Neural cell (in vitro differentiated cells): ENCODE results near the gene NXNL1. TPM values are rescaled to one million over a fixed set of nuclear protein-coding genes. Genes with fewer than 3 reads are reported as not detected.

Experiments used
- H2AFZ ChIP-seq: fragments of 200-600, 300-800 bp; sonication (generic), shearing (Covaris generic); 2 replicates; pipeline ENCODE4 v1.6.0; 2014; ENCODE audit warnings: low read depth, mild to moderate bottlenecking, antibody characterized with exemption, low read length, moderate library complexity
- H3F3A ChIP-seq: fragments of 200-600 bp; shearing (Covaris generic); 2 replicates; pipeline ENCODE4 v1.6.1; 2016; ENCODE audit warnings: mild to moderate bottlenecking, moderate library complexity, mixed read lengths, antibody characterized with exemption, low read length; ENCODE audit not compliant: insufficient read depth, poor library complexity, severe bottlenecking
- H3K27ac ChIP-seq: fragments of 200-600, 300-800 bp; sonication (generic), shearing (Covaris generic); 2 replicates; pipeline ENCODE4 v1.5.1; 2014; ENCODE audit warnings: mild to moderate bottlenecking, low read length, moderate library complexity
- H3K27me3 ChIP-seq: fragments of 300-800, 200-600 bp; sonication (generic), shearing (Covaris generic); 2 replicates; pipeline ENCODE4 v1.6.0; 2014; ENCODE audit warnings: mild to moderate bottlenecking, low read depth, low read length, moderate library complexity; ENCODE audit not compliant: insufficient read depth
- H3K36me3 ChIP-seq: fragments of 300-800, 200-600 bp; sonication (generic), shearing (Covaris generic); 2 replicates; pipeline ENCODE4 v1.5.1; 2014; ENCODE audit warnings: mild to moderate bottlenecking, antibody characterized with exemption, low read length, moderate library complexity; ENCODE audit not compliant: insufficient read depth
- H3K4me2 ChIP-seq: fragments of 300-800, 200-600 bp; sonication (generic), shearing (Covaris generic); 2 replicates; pipeline ENCODE4 v1.6.0; 2014; ENCODE audit warnings: mild to moderate bottlenecking, low read length
- H3K4me3 ChIP-seq: fragments of 300-800, 200-600 bp; sonication (generic), shearing (Covaris generic); 2 replicates; pipeline ENCODE4 v1.5.1; 2014; ENCODE audit warnings: mild to moderate bottlenecking, low read length, moderate library complexity
- H3K79me2 ChIP-seq: fragments of 200-600 bp; shearing (Covaris generic); replicated peaks from 2 replicates; pipeline ENCODE4 v1.6.0; 2014; ENCODE audit warnings: mild to moderate bottlenecking, low read length, moderate library complexity; ENCODE audit not compliant: insufficient read depth
- H3K9ac ChIP-seq: fragments of 300-800, 200-600 bp; sonication (generic), shearing (Covaris generic); 2 replicates; pipeline ENCODE4 v1.6.1; 2016; ENCODE audit warnings: mild to moderate bottlenecking, low read length, mixed read lengths
- H3K9me2 ChIP-seq: fragments of 200-600 bp; shearing (Covaris generic); 2 replicates; pipeline ENCODE4 v1.6.1; 2016; ENCODE audit warnings: mild to moderate bottlenecking, low read length, mixed read lengths; ENCODE audit not compliant: insufficient read depth
- H3K9me3 ChIP-seq: fragments of 200-600, 300-800 bp; sonication (generic), shearing (Covaris generic); 2 replicates; pipeline ENCODE4 v1.6.1; 2016; ENCODE audit warnings: mild to moderate bottlenecking, mixed run types, low read length, moderate library complexity, mixed read lengths
- H4K20me1 ChIP-seq: fragments of 200-600 bp; shearing (Covaris generic); 2 replicates; pipeline ENCODE4 v1.6.1; 2016; ENCODE audit warnings: mild to moderate bottlenecking, mixed run types; ENCODE audit not compliant: insufficient read depth
- EP300 ChIP-seq: fragments of 450-650 bp; conservative IDR thresholded peaks from 2 replicates; pipeline ENCODE4 v1.6.1; 2014; ENCODE audit warnings: antibody characterized with exemption, mild to moderate bottlenecking, moderate library complexity; ENCODE audit not compliant: poor library complexity, severe bottlenecking
- EZH2 ChIP-seq: fragments of 200-600, 300-800 bp; shearing (Covaris generic), sonication (generic); IDR thresholded peaks from 2 replicates; pipeline ENCODE4 v1.6.1; 2014; ENCODE audit warnings: antibody characterized with exemption, low read length, borderline replicate concordance, mild to moderate bottlenecking; ENCODE audit not compliant: insufficient read depth, poor library complexity, severe bottlenecking
- MXI1 ChIP-seq: fragments of 450-650 bp; conservative IDR thresholded peaks from 2 replicates; pipeline ENCODE4 v1.6.1; 2014; ENCODE audit warnings: antibody characterized with exemption, mild to moderate bottlenecking; ENCODE audit not compliant: poor library complexity, severe bottlenecking
- POLR2AphosphoS5 ChIP-seq: IDR thresholded peaks from 2 replicates; pipeline ENCODE4 v1.6.1; 2012
- RAD21 ChIP-seq: fragments of 450-650 bp; conservative IDR thresholded peaks from 2 replicates; pipeline ENCODE4 v1.6.1; 2014; ENCODE audit warnings: antibody characterized with exemption, mild to moderate bottlenecking, moderate library complexity
- SMC3 ChIP-seq: fragments of 450-650 bp; conservative IDR thresholded peaks from 2 replicates; pipeline ENCODE4 v1.6.1; 2014; ENCODE audit warnings: antibody characterized with exemption, mild to moderate bottlenecking, moderate library complexity; ENCODE audit not compliant: poor library complexity
- TAF1 ChIP-seq: IDR thresholded peaks from 2 replicates; pipeline ENCODE4 v1.6.1; 2012; ENCODE audit warnings: low read depth
- polyA plus RNA-seq: library from polyadenylated mRNA; depleted of rRNA; stranded (reverse); fragments of >200 nt; gene quantifications from 2 replicates; pipeline ENCODE4 v1.2.3, GENCODE V29; 2014
- TF ChIP-seq, protein P1 (sequence below): fragments of 450-650 bp; IDR thresholded peaks from 2 replicates; pipeline ENCODE4 v1.5.1; 2014; ENCODE audit warnings: antibody characterized with exemption, mild to moderate bottlenecking, moderate library complexity; ENCODE audit not compliant: poor library complexity, severe bottlenecking
- TF ChIP-seq, protein P2 (sequence below): IDR thresholded peaks from 2 replicates; pipeline ENCODE4 v1.6.1; 2012; ENCODE audit warnings: borderline replicate concordance

The NXNL1 gene
- polyA plus RNA-seq, 1 donor from 2014 or later = not detected

DNA sequence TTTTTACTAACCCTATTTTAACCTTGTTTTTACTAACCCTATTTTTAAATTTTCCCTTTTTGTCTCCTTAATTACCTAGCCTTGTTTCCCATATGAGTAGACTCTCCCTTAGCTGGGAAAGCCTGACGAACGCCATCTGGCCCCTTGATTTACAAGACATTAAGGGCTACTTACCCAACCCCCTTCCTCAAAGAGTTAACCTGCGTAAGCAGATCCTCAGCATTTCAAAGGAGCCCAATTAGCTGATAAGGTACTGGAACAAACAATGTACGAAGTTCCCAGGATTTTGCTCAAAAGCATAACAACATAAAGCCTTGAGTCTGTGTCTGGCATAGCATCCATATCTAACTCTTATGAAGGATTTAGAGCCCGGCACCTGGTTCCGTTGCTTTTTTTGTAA, 45.6 kb downstream of the NXNL1 start:
- Histone ChIP-seq H3F3A (peaks cover 3% of the 10 kb centered on the region), H2AFZ (no peak overlapping the region), H3K9me3 (no peaks in the 10 kb centered on the region), H4K20me1 (no peaks in the 10 kb centered on the region), H3K36me3 (no peaks in the 10 kb centered on the region), H3K4me2 (no peak overlapping the region), H3K79me2 (no peaks in the 10 kb centered on the region), H3K9me2 (no peaks in the 10 kb centered on the region), H3K27me3 (no peaks in the 10 kb centered on the region), H3K4me3 (no peak overlapping the region), H3K9ac (no peak overlapping the region), H3K27ac (no peak overlapping the region)
- TF ChIP-seq SMC3 = no peak
- TF ChIP-seq, protein P1, sequence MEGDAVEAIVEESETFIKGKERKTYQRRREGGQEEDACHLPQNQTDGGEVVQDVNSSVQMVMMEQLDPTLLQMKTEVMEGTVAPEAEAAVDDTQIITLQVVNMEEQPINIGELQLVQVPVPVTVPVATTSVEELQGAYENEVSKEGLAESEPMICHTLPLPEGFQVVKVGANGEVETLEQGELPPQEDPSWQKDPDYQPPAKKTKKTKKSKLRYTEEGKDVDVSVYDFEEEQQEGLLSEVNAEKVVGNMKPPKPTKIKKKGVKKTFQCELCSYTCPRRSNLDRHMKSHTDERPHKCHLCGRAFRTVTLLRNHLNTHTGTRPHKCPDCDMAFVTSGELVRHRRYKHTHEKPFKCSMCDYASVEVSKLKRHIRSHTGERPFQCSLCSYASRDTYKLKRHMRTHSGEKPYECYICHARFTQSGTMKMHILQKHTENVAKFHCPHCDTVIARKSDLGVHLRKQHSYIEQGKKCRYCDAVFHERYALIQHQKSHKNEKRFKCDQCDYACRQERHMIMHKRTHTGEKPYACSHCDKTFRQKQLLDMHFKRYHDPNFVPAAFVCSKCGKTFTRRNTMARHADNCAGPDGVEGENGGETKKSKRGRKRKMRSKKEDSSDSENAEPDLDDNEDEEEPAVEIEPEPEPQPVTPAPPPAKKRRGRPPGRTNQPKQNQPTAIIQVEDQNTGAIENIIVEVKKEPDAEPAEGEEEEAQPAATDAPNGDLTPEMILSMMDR = no peak

DNA sequence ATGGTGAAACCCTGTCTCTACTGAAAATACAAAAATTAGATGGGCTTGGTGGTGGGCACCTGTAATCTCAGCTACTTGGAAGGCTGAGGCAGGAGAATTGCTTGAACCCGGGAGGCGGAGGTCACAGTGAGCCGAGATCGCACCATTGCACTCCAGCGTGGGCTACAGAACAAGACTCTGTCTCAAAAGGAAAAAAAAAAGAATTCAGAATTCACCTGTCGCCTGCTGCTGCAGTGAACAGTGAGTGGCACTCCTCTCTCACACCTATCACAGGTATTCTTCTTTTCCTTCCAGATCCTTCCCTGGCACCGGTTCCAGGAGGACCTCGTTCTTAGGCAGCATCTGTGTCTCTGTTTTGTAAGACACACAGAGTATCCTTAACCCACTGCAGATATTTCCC, 46.6 kb downstream of the NXNL1 start:
- TF ChIP-seq, protein P2, sequence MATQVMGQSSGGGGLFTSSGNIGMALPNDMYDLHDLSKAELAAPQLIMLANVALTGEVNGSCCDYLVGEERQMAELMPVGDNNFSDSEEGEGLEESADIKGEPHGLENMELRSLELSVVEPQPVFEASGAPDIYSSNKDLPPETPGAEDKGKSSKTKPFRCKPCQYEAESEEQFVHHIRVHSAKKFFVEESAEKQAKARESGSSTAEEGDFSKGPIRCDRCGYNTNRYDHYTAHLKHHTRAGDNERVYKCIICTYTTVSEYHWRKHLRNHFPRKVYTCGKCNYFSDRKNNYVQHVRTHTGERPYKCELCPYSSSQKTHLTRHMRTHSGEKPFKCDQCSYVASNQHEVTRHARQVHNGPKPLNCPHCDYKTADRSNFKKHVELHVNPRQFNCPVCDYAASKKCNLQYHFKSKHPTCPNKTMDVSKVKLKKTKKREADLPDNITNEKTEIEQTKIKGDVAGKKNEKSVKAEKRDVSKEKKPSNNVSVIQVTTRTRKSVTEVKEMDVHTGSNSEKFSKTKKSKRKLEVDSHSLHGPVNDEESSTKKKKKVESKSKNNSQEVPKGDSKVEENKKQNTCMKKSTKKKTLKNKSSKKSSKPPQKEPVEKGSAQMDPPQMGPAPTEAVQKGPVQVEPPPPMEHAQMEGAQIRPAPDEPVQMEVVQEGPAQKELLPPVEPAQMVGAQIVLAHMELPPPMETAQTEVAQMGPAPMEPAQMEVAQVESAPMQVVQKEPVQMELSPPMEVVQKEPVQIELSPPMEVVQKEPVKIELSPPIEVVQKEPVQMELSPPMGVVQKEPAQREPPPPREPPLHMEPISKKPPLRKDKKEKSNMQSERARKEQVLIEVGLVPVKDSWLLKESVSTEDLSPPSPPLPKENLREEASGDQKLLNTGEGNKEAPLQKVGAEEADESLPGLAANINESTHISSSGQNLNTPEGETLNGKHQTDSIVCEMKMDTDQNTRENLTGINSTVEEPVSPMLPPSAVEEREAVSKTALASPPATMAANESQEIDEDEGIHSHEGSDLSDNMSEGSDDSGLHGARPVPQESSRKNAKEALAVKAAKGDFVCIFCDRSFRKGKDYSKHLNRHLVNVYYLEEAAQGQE = no peak
- no peak for TF ChIP-seq SMC3
- no peak for TF ChIP-seq RAD21
- TF ChIP-seq MXI1 = no peak
- no peak for TF ChIP-seq EZH2
- TF ChIP-seq TAF1 = no peak
- no peak for TF ChIP-seq POLR2AphosphoS5
- TF ChIP-seq EP300 = no peak
- TF ChIP-seq, protein P1 = no peak
- Histone ChIP-seq H3K4me3 (no peak overlapping the region), H3K9ac (no peak overlapping the region), H3K36me3 (no peaks in the 10 kb centered on the region), H3K27ac (no peak overlapping the region), H3K79me2 (no peaks in the 10 kb centered on the region), H3F3A (no peaks in the 10 kb centered on the region), H3K27me3 (no peaks in the 10 kb centered on the region), H4K20me1 (no peaks in the 10 kb centered on the region), H3K4me2 (no peak overlapping the region), H3K9me2 (no peaks in the 10 kb centered on the region), H2AFZ (no peak overlapping the region), H3K9me3 (no peaks in the 10 kb centered on the region)
